HCT116 (cell line): ENCODE data around the gene CNTNAP5. TPM values are rescaled to one million over a fixed set of nuclear protein-coding genes. Genes with fewer than 3 reads are reported as not detected.

ENCODE experiments used
- ATAC-seq: fragments of 200-7000 bp; cut with Tn5 transposase; 2 replicates; pipeline ENCODE4 v1.9.1; 2020; ENCODE audit warnings: mild to moderate bottlenecking, moderate library complexity
- BruUV-seq: library from RNA; stranded (reverse); fragments of 400-500 nt; replicated peaks from 2 replicates; lab custom pipeline; 2021; lab: Mats Ljungman, UMichigan
- CTCF ChIA-PET: fragments of 300-600 bp; sonication (Branson Sonifier 250); formaldehyde crosslinking; loops from one replicate; lab custom pipeline; 2021; ENCODE audit warnings: antibody characterized with exemption; lab: Charles Lee
- POLR2A ChIA-PET: fragments of 300-600, 350-600 bp; sonication (Branson Sonifier 250); formaldehyde crosslinking; loops from one replicate; lab custom pipeline; 2021; ENCODE audit warnings: antibody characterized with exemption; lab: Charles Lee
- RAD21 ChIA-PET, 2 experiments: fragments of 300-600 bp; sonication (Branson Sonifier 250); formaldehyde crosslinking; loops; one replicate each; lab custom pipeline; 2023; ENCODE audit warnings: low total read pairs in 2 of 2; ENCODE audit not compliant: uncharacterized antibody in 2 of 2, unreplicated experiment in 2 of 2, low non-redundant PET in 1 of 2; lab: Charles Lee
- DNase-seq: peaks from one replicate; pipeline ENCODE4 v3.0.0-alpha.2; 2010; ENCODE audit warnings: low read depth, low spot score
- H2AFZ ChIP-seq: fragments of 200-600 bp; shearing (Covaris generic), sonication (generic); 2 replicates; pipeline ENCODE4 v1.6.1; 2017; ENCODE audit warnings: low read depth, mixed run types, mixed read lengths, antibody characterized with exemption, low read length; ENCODE audit not compliant: poor library complexity, severe bottlenecking
- H3K27ac ChIP-seq: 2 replicates; pipeline ENCODE4 v1.5.1; 2012; ENCODE audit warnings: low read depth, low read length
- H3K27me3 ChIP-seq: fragments of 200-600 bp; sonication (generic); 2 replicates; pipeline ENCODE4 v1.6.1; 2016; ENCODE audit warnings: mixed run types, low read length, mixed read lengths; ENCODE audit not compliant: insufficient read depth
- H3K36me3 ChIP-seq, 2 experiments: fragments of 200-500 bp in 1 of 2; fragments of 200-600 bp in 1 of 2; sonication (Bioruptor generic) in 1 of 2; sonication (generic) in 1 of 2; 2 replicates each; pipeline versions ENCODE4 v1.5.1 to v1.6.1; 2014 to 2016; ENCODE audit warnings: low read length in 2 of 2, inconsistent platforms in 1 of 2, mixed read lengths in 1 of 2, mixed run types in 1 of 2; ENCODE audit not compliant: insufficient read depth in 2 of 2, control insufficient read depth in 1 of 2
- H3K4me1 ChIP-seq, 2 experiments: fragments of 200-600 bp in 1 of 2; sonication (generic) in 1 of 2; 2 replicates each; pipeline versions ENCODE4 v1.5.1 to v1.6.1; 2012 to 2017; ENCODE audit warnings: low read length in 2 of 2, inconsistent platforms in 1 of 2, mild to moderate bottlenecking in 1 of 2, mixed read lengths in 1 of 2, mixed run types in 1 of 2, moderate library complexity in 1 of 2; ENCODE audit not compliant: insufficient read depth in 2 of 2, control insufficient read depth in 1 of 2
- H3K4me2 ChIP-seq: fragments of 200-600 bp; sonication (generic); 2 replicates; pipeline ENCODE4 v1.6.1; 2017; ENCODE audit warnings: mixed run types, low read length, mixed read lengths
- H3K4me3 ChIP-seq, 2 experiments: fragments of 200-600 bp in 1 of 2; sonication (generic) in 1 of 2; replicated peaks in 1 of 2; 2 replicates each; pipeline ENCODE4 v1.5.1; 2011 to 2016; ENCODE audit warnings: low read length in 2 of 2, control low read depth in 1 of 2, low read depth in 1 of 2, mild to moderate bottlenecking in 1 of 2, mixed read lengths in 1 of 2, mixed run types in 1 of 2
- H3K79me2 ChIP-seq: fragments of 200-600 bp; sonication (generic); 2 replicates; pipeline ENCODE4 v1.6.1; 2017; ENCODE audit warnings: mild to moderate bottlenecking, mixed run types, low read length, moderate library complexity, mixed read lengths; ENCODE audit not compliant: insufficient read depth
- H3K9ac ChIP-seq: fragments of 200-600 bp; sonication (generic); 2 replicates; pipeline ENCODE4 v1.6.1; 2016; ENCODE audit warnings: low read length, mixed read lengths
- H3K9me2 ChIP-seq: fragments of 200-600 bp; sonication (generic), shearing (Covaris generic); 2 replicates; pipeline ENCODE4 v1.6.1; 2017; ENCODE audit warnings: mixed run types, mild to moderate bottlenecking, moderate library complexity; ENCODE audit not compliant: insufficient read depth
- H3K9me3 ChIP-seq, 2 experiments: fragments of 200-500 bp in 1 of 2; fragments of 200-600 bp in 1 of 2; sonication (Bioruptor generic) in 1 of 2; sonication (generic) in 1 of 2; 2 replicates each; pipeline ENCODE4 v1.6.1; 2014 to 2017; ENCODE audit warnings: low read length in 2 of 2, mixed read lengths in 2 of 2, inconsistent platforms in 1 of 2, low read depth in 1 of 2, mild to moderate bottlenecking in 1 of 2, mixed run types in 1 of 2, moderate library complexity in 1 of 2; ENCODE audit not compliant: control insufficient read depth in 1 of 2, insufficient read depth in 1 of 2
- H4K20me1 ChIP-seq: fragments of 200-600 bp; sonication (generic), shearing (Covaris generic); 2 replicates; pipeline ENCODE4 v1.6.1; 2017; ENCODE audit warnings: mixed run types, mild to moderate bottlenecking, moderate library complexity; ENCODE audit not compliant: insufficient read depth
- ATF3 ChIP-seq: IDR thresholded peaks from 2 replicates; pipeline ENCODE4 v1.6.1; 2012
- CEBPB ChIP-seq: IDR thresholded peaks from 2 replicates; pipeline ENCODE4 v1.6.1; 2012; ENCODE audit warnings: low read depth
- ELF1 ChIP-seq: IDR thresholded peaks from 2 replicates; pipeline ENCODE4 v1.6.1; 2012; ENCODE audit warnings: low read depth, borderline replicate concordance
- EZH2 ChIP-seq: fragments of 200-600 bp; sonication (generic); IDR thresholded peaks from 2 replicates; pipeline ENCODE4 v1.6.1; 2017; ENCODE audit warnings: antibody characterized with exemption, mixed run types
- EZH2phosphoT487 ChIP-seq: fragments of 200-600 bp; IDR thresholded peaks from 2 replicates; pipeline ENCODE4 v1.6.1; 2018; ENCODE audit warnings: antibody characterized with exemption, borderline replicate concordance
- FOSL1 ChIP-seq: IDR thresholded peaks from 2 replicates; pipeline ENCODE4 v1.6.1; 2012; ENCODE audit warnings: low read depth
- JUND ChIP-seq: IDR thresholded peaks from 2 replicates; pipeline ENCODE4 v1.6.1; 2012
- MAX ChIP-seq: IDR thresholded peaks from 2 replicates; pipeline ENCODE4 v1.6.1; 2012
- POLR2A ChIP-seq: IDR thresholded peaks from 2 replicates; pipeline ENCODE4 v1.7.0; 2011; ENCODE audit warnings: borderline replicate concordance; ENCODE audit not compliant: insufficient read depth, insufficient read length; ENCODE audit errors: extremely low read depth
- POLR2AphosphoS5 ChIP-seq: IDR thresholded peaks from 2 replicates; pipeline ENCODE4 v1.6.1; 2011; ENCODE audit warnings: mild to moderate bottlenecking, low read depth, low read length, moderate library complexity
- REST ChIP-seq: IDR thresholded peaks from 2 replicates; pipeline ENCODE4 v1.6.1; 2012; ENCODE audit warnings: low read depth
- SIN3A ChIP-seq: IDR thresholded peaks from 2 replicates; pipeline ENCODE4 v1.6.1; 2012; ENCODE audit warnings: low read depth
- SP1 ChIP-seq: IDR thresholded peaks from 2 replicates; pipeline ENCODE4 v1.6.1; 2012; ENCODE audit warnings: low read depth
- SRF ChIP-seq: IDR thresholded peaks from 2 replicates; pipeline ENCODE4 v1.6.1; 2012; ENCODE audit warnings: low read depth
- ZBTB33 ChIP-seq: IDR thresholded peaks from 2 replicates; pipeline ENCODE4 v1.6.1; 2011; ENCODE audit warnings: mild to moderate bottlenecking, low read length, moderate library complexity; ENCODE audit not compliant: insufficient replicate concordance; ENCODE audit errors: extremely low read depth
- ZFX ChIP-seq: fragments of 450-650 bp; IDR thresholded peaks from 2 replicates; pipeline ENCODE4 v1.6.1; 2017
- ZNF274 ChIP-seq: fragments of 200-500 bp; sonication (Bioruptor generic); IDR thresholded peaks from 2 replicates; pipeline ENCODE4 v1.6.1; 2014; ENCODE audit warnings: mild to moderate bottlenecking, low read depth, low read length, inconsistent platforms
- intact Hi-C: fragments of 100-400 bp; cut with micrococcal nuclease; formaldehyde crosslinking; loops from 2 replicates; pipeline ENCODE4 v1.10.0; 2022
- total RNA-seq: library from RNA; stranded (reverse); gene quantifications from one replicate; pipeline ENCODE4 v1.2.1, GENCODE V29; 2021; ENCODE audit not compliant: unreplicated experiment

CNTNAP5 gene
- total RNA-seq, 1 experiment from 2014 or later, result not detected

GRCh38 chr2:124668161-124668560 is 643.1 kb downstream of the CNTNAP5 start:
- Histone ChIP-seq H2AFZ (no peak overlapping the region), H3K79me2 (no peaks in the 10 kb centered on the region), H3K4me2 (no peak overlapping the region), H3K36me3 (no peaks in the 10 kb centered on the region; a peak in 1 of 4 replicates), H3K9me3 (peaks cover 9 to 21% of the 10 kb centered on the region in 2 experiments; a peak in 2 of 4 replicates), H3K9me2 (no peaks in the 10 kb centered on the region), H3K27me3 (no peaks in the 10 kb centered on the region), H3K4me1 (no peaks in the 10 kb centered on the region), H4K20me1 (no peaks in the 10 kb centered on the region), H3K9ac (no peak overlapping the region), H3K27ac (no peak overlapping the region), H3K4me3 (no peak overlapping the region)
- BruUV-seq, result no TSS peak
- POLR2A ChIA-PET, result no interaction called here
- CTCF ChIA-PET, result no interaction called here
- DNase-seq (no peak), ATAC-seq (no peak)
- RAD21 ChIA-PET, result no interaction called here
- TF ChIP-seq SP1 (no peak), ZBTB33 (no peak), FOSL1 (no peak), POLR2A (no peak), ZFX (no peak)
- intact Hi-C loops, result no loop called here

GRCh38 chr2:124670187-124670586 is 645.1 kb downstream of the CNTNAP5 start:
- POLR2A ChIA-PET, result no interaction called here
- H3K27me3 ChIP-seq, result no peaks in the 10 kb centered on the region
- H3K9ac ChIP-seq, result no peak overlapping the region
- no peak overlapping the region for H3K4me3 ChIP-seq
- no peaks in the 10 kb centered on the region for H3K9me2 ChIP-seq
- no peak for ATAC-seq
- intact Hi-C loops, result no loop called here
- BruUV-seq, result no TSS peak
- H3K79me2 ChIP-seq, result no peaks in the 10 kb centered on the region
- TF ChIP-seq JUND (no peak), EZH2 (no peak), SIN3A (no peak), REST (no peak), POLR2AphosphoS5 (no peak), CEBPB (no peak), SRF (no peak), EZH2phosphoT487 (no peak), FOSL1 (no peak), ZFX (no peak), MAX (no peak), ZNF274 (no peak), ATF3 (no peak), POLR2A (no peak), ELF1 (no peak)
- no peaks in the 10 kb centered on the region for H3K4me1 ChIP-seq
- H3K4me2 ChIP-seq, result no peak overlapping the region
- H3K27ac ChIP-seq, result no peak overlapping the region
- no peaks in the 10 kb centered on the region; a peak in 1 of 4 replicates for H3K36me3 ChIP-seq
- CTCF ChIA-PET, result no interaction called here
- RAD21 ChIA-PET, result no interaction called here
- H3K9me3 ChIP-seq, result peaks cover 5 to 16% of the 10 kb centered on the region in 2 experiments; a peak in 2 of 4 replicates
- no peak overlapping the region for H2AFZ ChIP-seq
- H4K20me1 ChIP-seq, result no peaks in the 10 kb centered on the region
- no peak for DNase-seq
